Endothelial cell of umbilical vein (primary cell): ENCODE data around the gene KHDRBS1. TPM values are rescaled to one million over a fixed set of nuclear protein-coding genes. Genes with fewer than 3 reads are reported as not detected.

ENCODE experiments used
- BruUV-seq: library from RNA; stranded (reverse); fragments of 400-500 nt; replicated peaks from 2 replicates; lab custom pipeline; 2021; lab: Mats Ljungman, UMichigan
- CTCF ChIA-PET: fragments of 300-600, 350-600 bp; sonication (Branson Sonifier 250); formaldehyde crosslinking; loops from one replicate; lab custom pipeline; 2021; ENCODE audit warnings: antibody characterized with exemption, inconsistent platforms; lab: Charles Lee
- POLR2A ChIA-PET: fragments of 300-600, 350-600 bp; sonication (Branson Sonifier 250); formaldehyde crosslinking; loops from one replicate; lab custom pipeline; 2021; ENCODE audit warnings: antibody characterized with exemption, inconsistent platforms; lab: Charles Lee
- DNase-seq: peaks from one replicate; pipeline ENCODE4 v3.0.0-alpha.2; 2011; ENCODE audit warnings: low read depth, low spot score
- FAIRE-seq: peaks from 2 replicates; lab custom pipeline; 2011; peaks lifted over from hg19 to GRCh38; lab: Jason Lieb, UNC
- H2AFZ ChIP-seq: 2 replicates; pipeline ENCODE4 v1.6.0; 2012; ENCODE audit warnings: low read depth, low read length, control low read depth, inconsistent platforms
- H3K27ac ChIP-seq: 2 replicates; pipeline ENCODE4 v1.5.1; 2011; ENCODE audit warnings: low read depth, mild to moderate bottlenecking, control low read depth, low read length, moderate library complexity; ENCODE audit not compliant: insufficient read depth
- H3K27me3 ChIP-seq, 2 experiments: 2 replicates each; pipeline versions ENCODE4 v1.6.0 to v1.6.1; 2011; ENCODE audit warnings: low read length in 2 of 2, mixed read lengths in 1 of 2; ENCODE audit not compliant: control insufficient read depth in 2 of 2, insufficient read depth in 2 of 2
- H3K36me3 ChIP-seq, 2 experiments: 2 replicates in 1 of 2; 3 replicates in 1 of 2; pipeline ENCODE4 v1.5.1; 2011; ENCODE audit warnings: low read length in 2 of 2, mild to moderate bottlenecking in 1 of 2, moderate library complexity in 1 of 2; ENCODE audit not compliant: control insufficient read depth in 2 of 2, insufficient read depth in 2 of 2; ENCODE audit errors: extremely low read depth in 1 of 2
- H3K4me1 ChIP-seq: 3 replicates; pipeline ENCODE4 v1.5.1; 2011; ENCODE audit warnings: mild to moderate bottlenecking, low read length; ENCODE audit not compliant: control insufficient read depth, insufficient read depth; ENCODE audit errors: extremely low read depth
- H3K4me2 ChIP-seq: 2 replicates; pipeline ENCODE4 v1.6.1; 2011; ENCODE audit warnings: low read length, control low read depth, mixed read lengths; ENCODE audit not compliant: insufficient read depth
- H3K4me3 ChIP-seq, 3 experiments: fragments of 200-600 bp in 1 of 3; sonication (generic), shearing (Covaris generic) in 1 of 3; replicated peaks in 1 of 3; 2 replicates each; pipeline ENCODE4 v1.5.1; 2011 to 2016; ENCODE audit warnings: control low read depth in 3 of 3, low read length in 3 of 3, mild to moderate bottlenecking in 2 of 3, inconsistent platforms in 1 of 3, low read depth in 1 of 3, moderate library complexity in 1 of 3; ENCODE audit not compliant: insufficient read depth in 1 of 3
- H3K79me2 ChIP-seq: 2 replicates; pipeline ENCODE4 v1.6.0; 2012; ENCODE audit warnings: low read length, inconsistent platforms; ENCODE audit not compliant: control insufficient read depth, insufficient read depth
- H3K9ac ChIP-seq: replicated peaks from 2 replicates; pipeline ENCODE3; 2011; ENCODE audit warnings: low read length, control low read depth; ENCODE audit not compliant: insufficient read depth; ENCODE audit errors: extremely low read depth
- H3K9me1 ChIP-seq: replicated peaks from 3 replicates; pipeline ENCODE4 v1.6.0; 2011; ENCODE audit warnings: mild to moderate bottlenecking, low read length; ENCODE audit not compliant: control insufficient read depth, insufficient read depth; ENCODE audit errors: extremely low read depth
- H3K9me3 ChIP-seq: replicated peaks from 2 replicates; pipeline ENCODE4 v1.5.1; 2012; ENCODE audit warnings: low read length, inconsistent platforms; ENCODE audit not compliant: control insufficient read depth, insufficient read depth
- H4K20me1 ChIP-seq: replicated peaks from 2 replicates; pipeline ENCODE3; 2011; ENCODE audit warnings: mild to moderate bottlenecking, low read length; ENCODE audit not compliant: control insufficient read depth, insufficient read depth; ENCODE audit errors: extremely low read depth
- EZH2 ChIP-seq: IDR thresholded peaks from 2 replicates; pipeline ENCODE4 v1.6.1; 2012; ENCODE audit warnings: borderline replicate concordance, low read depth, mild to moderate bottlenecking, moderate library complexity, low read length, inconsistent platforms; ENCODE audit not compliant: severe bottlenecking
- FOS ChIP-seq: IDR thresholded peaks from 2 replicates; pipeline ENCODE4 v1.6.1; 2011; ENCODE audit warnings: mild to moderate bottlenecking, low read length, moderate library complexity, borderline replicate concordance; ENCODE audit not compliant: insufficient read depth
- GATA2 ChIP-seq: IDR thresholded peaks from 2 replicates; pipeline ENCODE4 v1.7.0; 2011; ENCODE audit warnings: low read depth, mild to moderate bottlenecking, moderate library complexity, mixed read lengths, low read length; ENCODE audit not compliant: insufficient read length, insufficient read depth
- JUN ChIP-seq: IDR thresholded peaks from 2 replicates; pipeline ENCODE4 v1.6.1; 2011; ENCODE audit warnings: borderline replicate concordance, low read depth; ENCODE audit not compliant: insufficient read length, insufficient read depth
- MAX ChIP-seq: IDR thresholded peaks from 2 replicates; pipeline ENCODE4 v1.6.1; 2011; ENCODE audit not compliant: insufficient read depth, insufficient read length
- MYC ChIP-seq: IDR thresholded peaks from one replicate; pipeline ENCODE4 v1.6.1; 2011; ENCODE audit warnings: mild to moderate bottlenecking, low read depth, low read length
- POLR2A ChIP-seq: IDR thresholded peaks from 2 replicates; pipeline ENCODE4 v1.6.1; 2012; ENCODE audit warnings: low read depth, mild to moderate bottlenecking, control low read depth, low read length
- POLR2AphosphoS5 ChIP-seq: IDR thresholded peaks from 2 replicates; pipeline ENCODE4 v1.6.1; 2012; ENCODE audit warnings: low read depth, mild to moderate bottlenecking, control low read depth, low read length, moderate library complexity; ENCODE audit not compliant: insufficient read depth
- dilution Hi-C: fragments of 300-500 bp; cut with MboI; formaldehyde crosslinking; loops from one replicate; pipeline ENCODE4 v1.15.0; 2019; ENCODE audit warnings: low sequenced_read_pairs; ENCODE audit not compliant: extremely low pct_ligation_motif_present
- intact Hi-C: fragments of 100-400 bp; cut with micrococcal nuclease; formaldehyde crosslinking; loops from one replicate; pipeline ENCODE4 v1.10.0; 2022
- polyA plus RNA-seq, 4 experiments: library from polyadenylated mRNA; depleted of rRNA in 3 of 4; stranded (reverse) in 3 of 4; unstranded in 1 of 4; fragments of >200 nt; gene quantifications; 2 replicates each; pipeline versions ENCODE4 v1.2.1 to v1.2.3, GENCODE V29; 2011 to 2012; ENCODE audit warnings: missing spikeins in 1 of 4
- total RNA-seq: library from RNA; stranded (reverse); gene quantifications from 2 replicates; pipeline ENCODE4 v1.2.3, GENCODE V29; 2021
- TF ChIP-seq, protein P1 (sequence below), 2 donors: IDR thresholded peaks; 1 replicate in 1 of 2; 2 replicates in 1 of 2; pipeline ENCODE4 v1.5.1; 2011; ENCODE audit warnings: low read length in 2 of 2, mild to moderate bottlenecking in 2 of 2, moderate library complexity in 2 of 2, control low read depth in 1 of 2, inconsistent platforms in 1 of 2, low read depth in 1 of 2; ENCODE audit not compliant: insufficient read depth in 1 of 2; ENCODE audit errors: extremely low read depth in 1 of 2

Gene KHDRBS1
- total and polyA plus RNA-seq, 2 donors (not counting 3 experiments of a cell fraction or from before 2014, with no cell fraction given) = 43.4 to 194 TPM

DNA sequence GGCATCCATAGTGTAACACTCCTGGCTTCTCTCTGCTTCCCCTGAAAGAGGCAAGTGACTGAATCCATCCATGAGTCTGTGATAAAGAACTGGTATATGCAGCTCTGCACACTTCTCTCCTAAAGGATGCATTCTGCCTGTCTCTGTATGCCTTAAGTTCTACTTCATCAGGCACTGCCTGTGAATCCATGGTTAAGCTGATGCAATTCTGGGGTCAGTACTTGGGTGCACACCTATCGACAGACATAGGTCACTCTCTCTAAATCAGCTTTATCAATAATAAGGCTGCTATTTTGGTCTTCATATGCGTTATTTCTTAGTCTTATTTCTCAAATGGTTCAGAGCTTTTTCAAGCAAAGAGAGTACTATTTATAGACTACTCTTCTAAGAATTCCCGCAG is 42.8 kb upstream of the KHDRBS1 start:
- no TSS peak for BruUV-seq
- no peaks in the 10 kb centered on the region for H3K4me1 ChIP-seq
- CTCF ChIA-PET = interaction anchor here (1.0 to 2.5 kb wide), 5 partner anchors 15 to 199 kb away, joined by 3 to 9 read pairs (median 5); no protein-coding TSS in a partner anchor
- no peaks in the 10 kb centered on the region for H3K27me3 ChIP-seq
- FAIRE-seq = no peak
- H2AFZ ChIP-seq = no peak overlapping the region
- DNase-seq = no peak
- H3K27ac ChIP-seq = no peak overlapping the region
- dilution Hi-C loops = no loop called here
- H4K20me1 ChIP-seq = no peaks in the 10 kb centered on the region
- no peak overlapping the region for H3K9ac ChIP-seq
- no peaks in the 10 kb centered on the region for H3K79me2 ChIP-seq
- intact Hi-C loops = no loop called here
- no peak overlapping the region for H3K4me3 ChIP-seq
- POLR2A ChIA-PET = no interaction called here
- H3K4me2 ChIP-seq = no peak overlapping the region
- no peaks in the 10 kb centered on the region for H3K36me3 ChIP-seq
- no peaks in the 10 kb centered on the region for H3K9me1 ChIP-seq
- no peaks in the 10 kb centered on the region for H3K9me3 ChIP-seq
- TF ChIP-seq MAX (no peak), FOS (no peak), GATA2 (no peak), POLR2AphosphoS5 (no peak), EZH2 (no peak)

DNA sequence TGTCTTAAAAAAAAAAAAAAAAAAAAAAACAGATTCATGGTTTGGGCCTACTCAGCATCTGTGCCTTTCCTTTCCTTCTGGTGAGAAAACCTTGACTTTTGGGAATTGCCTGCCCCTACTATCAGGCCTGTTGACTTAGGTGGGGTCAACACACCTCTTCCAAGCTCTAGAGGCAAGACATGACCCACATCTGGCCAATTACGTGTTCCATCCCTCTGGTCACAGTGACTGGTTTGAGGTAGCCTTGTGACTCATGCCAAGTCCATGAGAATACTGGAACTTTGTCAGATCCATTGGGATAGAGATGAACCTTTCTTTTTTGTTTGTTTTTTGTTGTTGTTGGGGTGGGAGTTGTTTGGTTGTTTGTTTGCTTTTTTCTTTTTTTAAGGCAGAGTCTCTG is 37.3 kb upstream of the KHDRBS1 start:
- ChIA-PET POLR2A (no interaction called here), CTCF (interaction anchor here (0.7 to 3.1 kb wide), 6 partner anchors 9 to 147 kb away, joined by 3 to 27 read pairs (median 4); no protein-coding TSS in a partner anchor)
- intact Hi-C loops = no loop called here
- Histone ChIP-seq H3K9ac (no peak overlapping the region), H3K4me1 (no peaks in the 10 kb centered on the region), H3K9me3 (no peaks in the 10 kb centered on the region), H2AFZ (no peak overlapping the region), H3K4me3 (no peak overlapping the region), H3K36me3 (no peaks in the 10 kb centered on the region), H3K27ac (no peak overlapping the region), H3K9me1 (no peaks in the 10 kb centered on the region), H4K20me1 (no peaks in the 10 kb centered on the region), H3K4me2 (no peak overlapping the region), H3K27me3 (no peaks in the 10 kb centered on the region), H3K79me2 (no peaks in the 10 kb centered on the region)
- BruUV-seq = no TSS peak
- DNase-seq (no peak), FAIRE-seq (no peak)
- dilution Hi-C loops = no loop called here
- no peak for TF ChIP-seq POLR2AphosphoS5
- no peak for TF ChIP-seq EZH2
- TF ChIP-seq, protein P1, sequence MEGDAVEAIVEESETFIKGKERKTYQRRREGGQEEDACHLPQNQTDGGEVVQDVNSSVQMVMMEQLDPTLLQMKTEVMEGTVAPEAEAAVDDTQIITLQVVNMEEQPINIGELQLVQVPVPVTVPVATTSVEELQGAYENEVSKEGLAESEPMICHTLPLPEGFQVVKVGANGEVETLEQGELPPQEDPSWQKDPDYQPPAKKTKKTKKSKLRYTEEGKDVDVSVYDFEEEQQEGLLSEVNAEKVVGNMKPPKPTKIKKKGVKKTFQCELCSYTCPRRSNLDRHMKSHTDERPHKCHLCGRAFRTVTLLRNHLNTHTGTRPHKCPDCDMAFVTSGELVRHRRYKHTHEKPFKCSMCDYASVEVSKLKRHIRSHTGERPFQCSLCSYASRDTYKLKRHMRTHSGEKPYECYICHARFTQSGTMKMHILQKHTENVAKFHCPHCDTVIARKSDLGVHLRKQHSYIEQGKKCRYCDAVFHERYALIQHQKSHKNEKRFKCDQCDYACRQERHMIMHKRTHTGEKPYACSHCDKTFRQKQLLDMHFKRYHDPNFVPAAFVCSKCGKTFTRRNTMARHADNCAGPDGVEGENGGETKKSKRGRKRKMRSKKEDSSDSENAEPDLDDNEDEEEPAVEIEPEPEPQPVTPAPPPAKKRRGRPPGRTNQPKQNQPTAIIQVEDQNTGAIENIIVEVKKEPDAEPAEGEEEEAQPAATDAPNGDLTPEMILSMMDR (IDR thresholded peaks at IDR 0.05; ENCODE audit: extremely low read depth in 1 of 2, insufficient read depth in 1 of 2, low read depth in 1 of 2, low read length in 2 of 2) = no peak
- no peak for TF ChIP-seq FOS
- no peak for TF ChIP-seq MYC
- no peak for TF ChIP-seq POLR2A
- no peak for TF ChIP-seq GATA2
- TF ChIP-seq JUN = no peak
- no peak for TF ChIP-seq MAX
